Tibial nerve (tissue), 4 donors: ENCODE data around the gene MTCH1.

ENCODE experiments used
- EP300 ChIP-seq, 2 donors: sonication (generic); formaldehyde crosslinking; IDR thresholded peaks; one replicate each; pipeline ENCODE4 v1.6.1; 2017; ENCODE audit warnings: antibody characterized with exemption in 2 of 2, mild to moderate bottlenecking in 1 of 2
- POLR2A ChIP-seq, 2 donors: fragments of 450-650 bp; IDR thresholded peaks; one replicate each; pipeline ENCODE4 v1.6.1; 2017; ENCODE audit warnings: antibody characterized with exemption in 2 of 2, mild to moderate bottlenecking in 2 of 2, moderate library complexity in 2 of 2
- TF ChIP-seq, protein P1 (sequence below), 5 experiments: fragments of 200-600 bp in 3 of 5; fragments of 450-650 bp in 2 of 5; sonication (generic) in 3 of 5; IDR thresholded peaks; one replicate each; pipeline ENCODE4 v1.5.1; 2016 to 2019; ENCODE audit warnings: antibody characterized with exemption in 5 of 5, mild to moderate bottlenecking in 3 of 5, moderate library complexity in 2 of 5

DNA sequence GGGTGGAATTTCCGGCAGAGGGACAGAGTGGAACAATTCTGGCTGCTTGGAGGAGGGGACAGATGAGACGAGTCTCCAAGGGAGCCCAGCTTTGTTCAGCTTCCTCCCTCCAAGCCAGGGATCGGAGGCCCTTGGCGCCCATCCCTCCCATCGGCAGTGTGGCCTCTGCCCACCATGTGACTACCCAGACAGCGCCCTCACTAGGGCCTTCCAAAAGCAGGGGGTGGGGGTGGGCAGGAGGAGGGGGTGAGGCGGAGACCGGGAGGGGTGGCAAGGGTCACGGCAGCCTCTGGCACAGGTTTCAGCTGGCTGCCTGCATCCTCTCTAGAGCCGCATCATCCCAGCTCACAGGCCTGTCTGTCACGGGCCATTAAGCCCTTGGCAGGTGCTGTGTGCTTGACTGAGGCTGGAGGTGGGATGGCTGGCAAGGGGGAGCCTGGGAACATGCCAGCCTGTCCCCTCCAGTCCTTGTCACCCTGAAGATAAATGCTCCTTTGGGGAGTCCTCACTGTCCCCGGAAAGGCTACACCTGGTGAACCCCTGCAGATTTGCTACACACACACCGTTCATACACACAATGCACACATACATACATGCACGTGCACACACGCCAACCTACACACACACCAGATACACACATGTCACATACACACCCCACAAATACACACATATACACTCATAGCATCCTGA, 13.2 kb upstream of the MTCH1 start:
- no peak for TF ChIP-seq EP300 (IDR thresholded peaks at IDR 0.05)
- TF ChIP-seq, protein P1, sequence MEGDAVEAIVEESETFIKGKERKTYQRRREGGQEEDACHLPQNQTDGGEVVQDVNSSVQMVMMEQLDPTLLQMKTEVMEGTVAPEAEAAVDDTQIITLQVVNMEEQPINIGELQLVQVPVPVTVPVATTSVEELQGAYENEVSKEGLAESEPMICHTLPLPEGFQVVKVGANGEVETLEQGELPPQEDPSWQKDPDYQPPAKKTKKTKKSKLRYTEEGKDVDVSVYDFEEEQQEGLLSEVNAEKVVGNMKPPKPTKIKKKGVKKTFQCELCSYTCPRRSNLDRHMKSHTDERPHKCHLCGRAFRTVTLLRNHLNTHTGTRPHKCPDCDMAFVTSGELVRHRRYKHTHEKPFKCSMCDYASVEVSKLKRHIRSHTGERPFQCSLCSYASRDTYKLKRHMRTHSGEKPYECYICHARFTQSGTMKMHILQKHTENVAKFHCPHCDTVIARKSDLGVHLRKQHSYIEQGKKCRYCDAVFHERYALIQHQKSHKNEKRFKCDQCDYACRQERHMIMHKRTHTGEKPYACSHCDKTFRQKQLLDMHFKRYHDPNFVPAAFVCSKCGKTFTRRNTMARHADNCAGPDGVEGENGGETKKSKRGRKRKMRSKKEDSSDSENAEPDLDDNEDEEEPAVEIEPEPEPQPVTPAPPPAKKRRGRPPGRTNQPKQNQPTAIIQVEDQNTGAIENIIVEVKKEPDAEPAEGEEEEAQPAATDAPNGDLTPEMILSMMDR (IDR thresholded peaks at IDR 0.05) = no peak
- no peak for TF ChIP-seq POLR2A (IDR thresholded peaks at IDR 0.05)
